ENCODE data around the gene RPS21. TPM values are rescaled to one million over a fixed set of nuclear protein-coding genes. Genes with fewer than 3 reads are reported as not detected.

Gene RPS21
- total and polyA plus RNA-seq, 2 of the 13 experiments (the other 11 are each of a cell fraction or from before 2014, with no cell fraction given), result 2,647 to 11,063 TPM

GRCh38 chr20:62405981-62406513 is 19.1 kb downstream of the RPS21 start (continued):
- TF ChIP-seq, protein P1, sequence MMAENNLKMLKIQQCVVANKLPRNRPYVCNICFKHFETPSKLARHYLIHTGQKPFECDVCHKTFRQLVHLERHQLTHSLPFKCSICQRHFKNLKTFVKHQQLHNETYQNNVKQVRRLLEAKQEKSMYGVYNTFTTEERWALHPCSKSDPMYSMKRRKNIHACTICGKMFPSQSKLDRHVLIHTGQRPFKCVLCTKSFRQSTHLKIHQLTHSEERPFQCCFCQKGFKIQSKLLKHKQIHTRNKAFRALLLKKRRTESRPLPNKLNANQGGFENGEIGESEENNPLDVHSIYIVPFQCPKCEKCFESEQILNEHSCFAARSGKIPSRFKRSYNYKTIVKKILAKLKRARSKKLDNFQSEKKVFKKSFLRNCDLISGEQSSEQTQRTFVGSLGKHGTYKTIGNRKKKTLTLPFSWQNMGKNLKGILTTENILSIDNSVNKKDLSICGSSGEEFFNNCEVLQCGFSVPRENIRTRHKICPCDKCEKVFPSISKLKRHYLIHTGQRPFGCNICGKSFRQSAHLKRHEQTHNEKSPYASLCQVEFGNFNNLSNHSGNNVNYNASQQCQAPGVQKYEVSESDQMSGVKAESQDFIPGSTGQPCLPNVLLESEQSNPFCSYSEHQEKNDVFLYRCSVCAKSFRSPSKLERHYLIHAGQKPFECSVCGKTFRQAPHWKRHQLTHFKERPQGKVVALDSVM (CRISPR knock-in tag; IDR thresholded peaks at IDR 0.05), result no peak
- TF ChIP-seq ZNF557 (CRISPR knock-in tag; IDR thresholded peaks at IDR 0.05), result no peak
- TF ChIP-seq GLI4 (CRISPR knock-in tag; IDR thresholded peaks at IDR 0.05; ENCODE audit: borderline replicate concordance), result peak; percentile 13; the same call in 1 of the 2 replicates
- TF ChIP-seq ZNF205 (CRISPR knock-in tag; IDR thresholded peaks at IDR 0.05), result no peak
- peak; percentile 36 for TF ChIP-seq ZNF407 (CRISPR knock-in tag; IDR thresholded peaks at IDR 0.05; ENCODE audit: not compliant biosample characterization)
- TF ChIP-seq ZNF550 (CRISPR knock-in tag; IDR thresholded peaks at IDR 0.05; ENCODE audit: borderline replicate concordance), result no peak
- TF ChIP-seq CBX2 (IDR thresholded peaks at IDR 0.05; ENCODE audit: low read depth, low read length), result no peak
- peak; percentile 59; the same call in 1 of the 2 replicates for TF ChIP-seq CBX2 (CRISPR knock-in tag; IDR thresholded peaks at IDR 0.05; ENCODE audit: low read depth)
- TF ChIP-seq CHCHD3 (CRISPR knock-in tag; IDR thresholded peaks at IDR 0.05), result 0 out of 2 replicates have a peak, but pooled peaks have one; percentile 2
- no peak for TF ChIP-seq GATAD1 (CRISPR knock-in tag; IDR thresholded peaks at IDR 0.05)
- 0 out of 2 replicates have a peak, but pooled peaks have one; percentile 17 for TF ChIP-seq ZNF746 (CRISPR knock-in tag; IDR thresholded peaks at IDR 0.05)
- no peak for TF ChIP-seq FIP1L1 (IDR thresholded peaks at IDR 0.05; ENCODE audit: borderline replicate concordance, insufficient read depth, low read depth, low read length)
- 0 out of 2 replicates have a peak, but pooled peaks have one; percentile 2 for TF ChIP-seq ZNF251 (CRISPR knock-in tag; IDR thresholded peaks at IDR 0.05)
- TF ChIP-seq, protein P2, sequence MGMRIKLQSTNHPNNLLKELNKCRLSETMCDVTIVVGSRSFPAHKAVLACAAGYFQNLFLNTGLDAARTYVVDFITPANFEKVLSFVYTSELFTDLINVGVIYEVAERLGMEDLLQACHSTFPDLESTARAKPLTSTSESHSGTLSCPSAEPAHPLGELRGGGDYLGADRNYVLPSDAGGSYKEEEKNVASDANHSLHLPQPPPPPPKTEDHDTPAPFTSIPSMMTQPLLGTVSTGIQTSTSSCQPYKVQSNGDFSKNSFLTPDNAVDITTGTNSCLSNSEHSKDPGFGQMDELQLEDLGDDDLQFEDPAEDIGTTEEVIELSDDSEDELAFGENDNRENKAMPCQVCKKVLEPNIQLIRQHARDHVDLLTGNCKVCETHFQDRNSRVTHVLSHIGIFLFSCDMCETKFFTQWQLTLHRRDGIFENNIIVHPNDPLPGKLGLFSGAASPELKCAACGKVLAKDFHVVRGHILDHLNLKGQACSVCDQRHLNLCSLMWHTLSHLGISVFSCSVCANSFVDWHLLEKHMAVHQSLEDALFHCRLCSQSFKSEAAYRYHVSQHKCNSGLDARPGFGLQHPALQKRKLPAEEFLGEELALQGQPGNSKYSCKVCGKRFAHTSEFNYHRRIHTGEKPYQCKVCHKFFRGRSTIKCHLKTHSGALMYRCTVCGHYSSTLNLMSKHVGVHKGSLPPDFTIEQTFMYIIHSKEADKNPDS (CRISPR knock-in tag; IDR thresholded peaks at IDR 0.05), result 0 out of 2 replicates have a peak, but pooled peaks have one; percentile 15
- TF ChIP-seq ZNF724P (CRISPR knock-in tag; IDR thresholded peaks at IDR 0.05; ENCODE audit: borderline replicate concordance), result 0 out of 2 replicates have a peak, but pooled peaks have one; percentile 12
- no peak for TF ChIP-seq TBP (CRISPR knock-in tag; IDR thresholded peaks at IDR 0.05)

Data from HepG2 (cell line).